AG04450 (cell line): ENCODE results near the gene PSAP. TPM values are rescaled to one million over a fixed set of nuclear protein-coding genes. Genes with fewer than 3 reads are reported as not detected.

Source experiments
- CTCF ChIA-PET: fragments of 300-600, 350-600 bp; formaldehyde crosslinking; extraction: SDS; loops from one replicate; lab custom pipeline; 2022; ENCODE audit warnings: antibody characterized with exemption, inconsistent platforms; lab: Charles Lee
- POLR2A ChIA-PET: fragments of 350-600 bp; formaldehyde crosslinking; extraction: SDS; loops from one replicate; lab custom pipeline; 2021; ENCODE audit warnings: antibody characterized with exemption, inconsistent platforms; lab: Yijun Ruan, JAX
- DNase-seq: peaks from one replicate; pipeline ENCODE4 v3.0.0-alpha.2; 2011; ENCODE audit warnings: low read depth, low spot score
- H3K27ac ChIP-seq: one replicate; pipeline ENCODE4 v1.5.1; 2012; ENCODE audit warnings: low read depth, low read length, control low read depth
- H3K27me3 ChIP-seq: one replicate; pipeline ENCODE4 v1.6.0; 2012; ENCODE audit warnings: low read length; ENCODE audit not compliant: control insufficient read depth, insufficient read depth
- H3K4me3 ChIP-seq: 2 replicates; pipeline ENCODE4 v1.5.1; 2011; ENCODE audit warnings: mild to moderate bottlenecking, low read depth, low read length, control low read depth
- H3K9me3 ChIP-seq: 2 replicates; pipeline ENCODE4 v1.5.1; 2012; ENCODE audit warnings: low read length; ENCODE audit not compliant: control insufficient read depth, insufficient read depth
- polyA plus RNA-seq: library from polyadenylated mRNA; depleted of rRNA; stranded (reverse); fragments of >200 nt; gene quantifications from 2 replicates; pipeline ENCODE4 v1.2.3, GENCODE V29; 2011
- TF ChIP-seq, protein P1 (sequence below): IDR thresholded peaks from 2 replicates; pipeline ENCODE4 v1.5.1; 2011; ENCODE audit warnings: low read depth, low read length, control low read depth, inconsistent platforms

Gene PSAP
- polyA plus RNA-seq, 1 experiment = 1,594 TPM

DNA sequence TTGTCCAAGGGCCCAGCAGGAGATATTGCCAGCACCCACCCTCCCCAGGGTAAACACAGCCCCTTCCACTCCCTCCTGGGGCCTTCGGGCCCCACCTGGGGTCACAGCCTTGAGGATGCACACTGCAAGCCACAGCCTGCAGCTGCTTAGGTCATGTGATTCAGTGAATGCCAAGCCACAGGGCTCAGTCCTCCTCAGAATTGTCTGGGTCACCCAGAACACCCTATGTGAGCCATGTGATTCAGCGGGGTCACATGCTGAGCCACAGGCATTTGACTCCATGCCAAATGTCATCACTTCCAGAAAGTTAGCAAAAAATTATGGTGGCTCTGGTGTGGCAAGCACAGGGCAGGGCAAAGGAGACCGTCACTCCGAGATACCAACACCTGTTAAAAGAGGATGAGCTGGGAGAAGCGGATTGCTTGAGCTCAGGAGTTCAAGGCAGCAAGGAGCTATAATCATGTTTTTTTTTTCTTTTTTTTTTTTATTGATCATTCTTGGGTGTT lies 17.2 kb upstream of the PSAP start:
- ChIA-PET CTCF (no interaction called here), POLR2A (no interaction called here)
- no peak overlapping the region for H3K4me3 ChIP-seq

DNA sequence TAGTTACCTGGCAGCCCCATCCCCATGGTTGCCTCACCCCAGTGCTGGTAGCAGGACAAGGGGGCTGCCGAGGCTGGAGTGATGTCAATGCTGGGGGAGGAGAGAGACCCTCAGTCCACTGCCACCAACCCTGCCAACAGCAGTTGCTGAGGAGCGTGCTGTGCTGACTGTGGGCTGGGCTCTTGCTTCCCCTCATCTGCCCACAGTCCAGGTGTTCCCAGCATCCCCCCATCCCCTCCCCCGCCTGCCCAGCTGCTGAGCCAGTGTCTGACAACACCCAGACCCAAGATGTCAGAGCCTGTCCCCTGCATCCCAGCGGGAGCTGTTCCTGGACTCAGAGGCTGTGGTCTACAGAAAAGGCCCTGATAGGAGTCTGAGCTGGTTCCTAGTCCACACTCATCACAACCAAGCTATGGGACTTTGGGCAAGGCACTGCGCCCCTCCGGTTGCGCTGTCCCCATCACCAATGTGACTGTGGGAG lies 14.6 kb upstream of the PSAP start:
- H3K9me3 ChIP-seq = no peaks in the 10 kb centered on the region
- no peak for DNase-seq
- TF ChIP-seq, protein P1, sequence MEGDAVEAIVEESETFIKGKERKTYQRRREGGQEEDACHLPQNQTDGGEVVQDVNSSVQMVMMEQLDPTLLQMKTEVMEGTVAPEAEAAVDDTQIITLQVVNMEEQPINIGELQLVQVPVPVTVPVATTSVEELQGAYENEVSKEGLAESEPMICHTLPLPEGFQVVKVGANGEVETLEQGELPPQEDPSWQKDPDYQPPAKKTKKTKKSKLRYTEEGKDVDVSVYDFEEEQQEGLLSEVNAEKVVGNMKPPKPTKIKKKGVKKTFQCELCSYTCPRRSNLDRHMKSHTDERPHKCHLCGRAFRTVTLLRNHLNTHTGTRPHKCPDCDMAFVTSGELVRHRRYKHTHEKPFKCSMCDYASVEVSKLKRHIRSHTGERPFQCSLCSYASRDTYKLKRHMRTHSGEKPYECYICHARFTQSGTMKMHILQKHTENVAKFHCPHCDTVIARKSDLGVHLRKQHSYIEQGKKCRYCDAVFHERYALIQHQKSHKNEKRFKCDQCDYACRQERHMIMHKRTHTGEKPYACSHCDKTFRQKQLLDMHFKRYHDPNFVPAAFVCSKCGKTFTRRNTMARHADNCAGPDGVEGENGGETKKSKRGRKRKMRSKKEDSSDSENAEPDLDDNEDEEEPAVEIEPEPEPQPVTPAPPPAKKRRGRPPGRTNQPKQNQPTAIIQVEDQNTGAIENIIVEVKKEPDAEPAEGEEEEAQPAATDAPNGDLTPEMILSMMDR = no peak
- H3K27me3 ChIP-seq = no peaks in the 10 kb centered on the region
- H3K27ac ChIP-seq = no peak overlapping the region
- no peak overlapping the region for H3K4me3 ChIP-seq
- CTCF ChIA-PET = no interaction called here
- POLR2A ChIA-PET = no interaction called here

More for the DNA sequence above, 17.2 kb upstream of the PSAP start:
- peaks cover under 1% of the 10 kb centered on the region for H3K27me3 ChIP-seq
- H3K27ac ChIP-seq = no peak overlapping the region
- TF ChIP-seq, protein P1 = no peak
- DNase-seq = no peak
- no peaks in the 10 kb centered on the region for H3K9me3 ChIP-seq

DNA sequence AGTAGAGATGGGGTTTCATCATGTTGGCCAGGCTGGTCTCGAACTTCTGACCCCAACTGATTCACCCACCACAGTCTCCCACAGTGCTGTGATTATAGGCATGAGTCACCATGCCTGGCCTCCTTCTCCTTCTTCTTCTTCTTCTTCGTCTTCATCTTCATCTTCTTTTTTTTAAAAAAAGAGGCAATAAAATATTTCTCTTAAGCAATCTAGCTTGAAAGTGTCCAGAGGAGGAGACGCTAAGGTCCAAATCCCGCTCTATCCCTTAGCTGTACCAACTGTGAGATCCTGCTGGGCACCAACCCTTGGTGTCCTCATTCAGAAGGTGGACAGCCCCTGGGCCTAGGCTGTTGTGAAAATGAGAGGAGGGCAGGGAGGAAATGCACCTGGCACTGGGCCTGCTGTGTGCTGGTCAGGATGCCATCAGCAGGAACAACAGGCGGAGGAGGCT lies 13.9 kb upstream of the PSAP start:
- Histone ChIP-seq H3K27ac (no peak overlapping the region), H3K27me3 (no peaks in the 10 kb centered on the region), H3K4me3 (no peak overlapping the region), H3K9me3 (no peaks in the 10 kb centered on the region)
- ChIA-PET CTCF (no interaction called here), POLR2A (interaction anchor here (0.7 kb wide), 1 partner anchor 536 kb away, joined by 9 read pairs; no protein-coding TSS in a partner anchor)
- DNase-seq = no peak
- TF ChIP-seq, protein P1 = no peak

DNA sequence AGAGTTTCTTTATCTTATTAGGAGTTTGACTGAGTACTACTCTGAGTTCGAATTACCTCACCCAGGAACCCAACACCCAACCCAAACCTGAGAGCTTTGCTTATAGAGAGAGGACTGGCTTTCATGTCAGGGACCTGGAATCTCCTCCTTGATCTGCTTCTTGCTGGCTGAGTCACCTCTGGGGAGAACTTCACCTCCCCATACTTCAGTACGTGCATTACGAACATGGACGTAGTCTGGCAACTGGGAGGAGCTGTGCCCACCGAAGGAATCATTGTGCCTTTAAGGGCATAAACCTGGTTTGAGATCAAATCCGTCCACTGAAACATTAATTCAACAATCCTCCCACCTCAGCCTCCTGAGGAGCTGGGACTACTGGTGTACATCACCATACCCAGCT lies 12.2 kb upstream of the PSAP start:
- TF ChIP-seq, protein P1 = no peak
- Histone ChIP-seq H3K27ac (no peak overlapping the region), H3K4me3 (no peak overlapping the region), H3K27me3 (no peaks in the 10 kb centered on the region), H3K9me3 (no peaks in the 10 kb centered on the region)
- CTCF ChIA-PET = no interaction called here
- POLR2A ChIA-PET = no interaction called here
- no peak for DNase-seq

DNA sequence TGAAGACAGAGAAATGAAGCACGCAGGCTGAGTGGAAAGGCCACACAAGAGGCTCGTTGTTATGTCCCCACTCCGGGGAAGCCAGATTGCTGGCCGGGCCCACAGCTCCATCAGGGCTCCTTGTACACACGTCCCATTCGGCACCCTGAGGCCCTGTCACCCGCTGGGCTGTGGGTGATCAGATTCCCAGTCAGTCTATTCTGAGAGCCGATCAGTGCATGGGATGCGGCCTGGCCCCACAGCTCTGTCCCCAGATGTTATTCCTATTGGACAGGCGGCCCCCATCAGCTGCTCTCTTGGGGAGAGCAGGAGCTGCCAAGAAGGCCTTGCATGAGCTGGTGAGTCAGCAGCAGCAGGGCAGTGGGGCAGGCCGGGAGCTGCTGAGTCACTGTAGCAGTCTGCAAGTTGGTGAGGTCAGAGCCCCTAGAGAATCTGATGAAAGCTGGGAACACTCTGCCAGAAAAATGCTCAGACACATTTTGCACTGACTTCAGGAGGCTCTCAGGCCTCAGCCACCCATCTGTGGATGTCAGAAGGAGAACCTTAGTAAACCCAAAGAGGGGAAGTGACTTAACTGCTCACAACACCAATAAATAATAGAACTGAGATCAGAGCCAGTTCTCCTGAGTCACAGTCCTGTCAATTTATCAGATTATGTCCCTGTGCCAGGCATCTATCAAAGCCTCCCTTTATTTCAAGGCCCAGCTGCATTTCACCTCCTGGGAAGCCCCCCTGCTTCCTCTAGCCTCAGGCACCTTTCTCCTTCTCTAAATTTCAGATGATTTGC lies 9.4 kb upstream of the PSAP start:
- H3K27me3 ChIP-seq = no peaks in the 10 kb centered on the region
- H3K4me3 ChIP-seq = no peak overlapping the region
- H3K9me3 ChIP-seq = no peaks in the 10 kb centered on the region
- ChIA-PET CTCF (interaction anchor here (0.5 to 3.4 kb wide), 3 partner anchors 10 to 36 kb away, joined by 3 to 11 read pairs (median 3); partner anchors contain the start of gene PSAP), POLR2A (interaction anchor here (1.0 to 3.1 kb wide), 4 partner anchors 10 to 413 kb away, joined by 4 to 40 read pairs (median 16); partner anchors contain the start of genes DDIT4 and PSAP)
- peak; percentile 100 for DNase-seq
- H3K27ac ChIP-seq = peak overlapping the region; percentile 98
- TF ChIP-seq, protein P1 = no peak
